Skeletal muscle satellite cell (primary cell): ENCODE measurements around the gene PLAA. TPM values are rescaled to one million over a fixed set of nuclear protein-coding genes. Genes with fewer than 3 reads are reported as not detected.

ENCODE experiments used
- H3K27me3 ChIP-seq: 2 replicates; pipeline ENCODE4 v1.7.0; 2013; ENCODE audit warnings: low read length; ENCODE audit not compliant: control insufficient read depth, insufficient read depth
- H3K36me3 ChIP-seq: 2 replicates; pipeline ENCODE4 v1.7.0; 2013; ENCODE audit warnings: mild to moderate bottlenecking, control low read depth, low read length; ENCODE audit not compliant: insufficient read depth
- H3K4me1 ChIP-seq: 2 replicates; pipeline ENCODE4 v1.7.0; 2013; ENCODE audit warnings: low read length; ENCODE audit not compliant: control insufficient read depth, insufficient read depth
- H3K4me2 ChIP-seq: 2 replicates; pipeline ENCODE4 v1.7.0; 2013; ENCODE audit warnings: mild to moderate bottlenecking, low read length
- H3K4me3 ChIP-seq: 2 replicates; pipeline ENCODE4 v1.7.0; 2013; ENCODE audit warnings: low read length
- H3K9ac ChIP-seq: 2 replicates; pipeline ENCODE4 v1.7.0; 2013; ENCODE audit warnings: mild to moderate bottlenecking, low read depth, low read length, moderate library complexity
- H3K9me3 ChIP-seq: replicated peaks from 2 replicates; pipeline ENCODE4 v1.7.0; 2013; ENCODE audit warnings: mild to moderate bottlenecking, control low read depth, low read length
- total RNA-seq: library from RNA; depleted of rRNA; stranded (reverse); fragments of >200 nt; gene quantifications from 2 replicates; pipeline ENCODE4 v1.2.3, GENCODE V29; 2012; rRNA removed

PLAA gene
- 36.0 and 46.6 TPM in 2 replicates for total RNA-seq

- Histone ChIP-seq H3K9ac (peak within 1 kb of the TSS; percentile 99), H3K36me3 (no peaks in the 10 kb centered on the region), H3K27me3 (no peaks in the 10 kb centered on the region), H3K4me1 (peaks cover 14% of the 10 kb centered on the region), H3K9me3 (no peaks in the 10 kb centered on the region), H3K4me2 (peak within 1 kb of the TSS; percentile 85), H3K4me3 (peak within 1 kb of the TSS; percentile 94)
These were observed at the start of gene PLAA for GRCh38 chr9:26946753-26947727. Gene PLAA, minus strand, starts transcription at chr9:26947242. Its CDS starts 197 bp downstream, at chr9:26947045.

DNA sequence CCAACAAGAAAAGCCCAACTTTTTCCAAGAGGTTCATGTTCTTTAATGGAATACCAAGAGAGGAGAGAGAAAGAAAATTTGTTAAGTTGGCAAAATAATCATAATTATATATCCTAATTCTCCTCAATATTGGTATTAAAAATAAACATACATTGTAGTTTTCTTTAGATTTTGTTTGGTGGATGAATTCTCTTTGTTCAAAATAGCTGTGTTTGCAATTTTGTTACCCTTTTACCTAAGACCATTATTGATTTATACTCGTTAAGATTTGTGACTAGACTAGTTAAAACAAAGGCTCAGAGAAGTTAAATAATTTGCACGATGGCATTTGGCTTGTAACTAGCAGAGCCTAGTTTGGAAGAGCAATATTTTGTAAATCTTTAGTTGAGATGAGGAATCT lies 48.8 kb upstream of the PLAA start:
- Histone ChIP-seq H3K27me3 (no peaks in the 10 kb centered on the region), H3K4me3 (no peak overlapping the region), H3K9ac (no peak overlapping the region), H3K4me1 (no peaks in the 10 kb centered on the region), H3K36me3 (no peaks in the 10 kb centered on the region), H3K4me2 (no peak overlapping the region), H3K9me3 (no peaks in the 10 kb centered on the region)

- Histone ChIP-seq H3K4me1 (no peaks in the 10 kb centered on the region), H3K9ac (no peak overlapping the region), H3K27me3 (no peaks in the 10 kb centered on the region), H3K9me3 (no peaks in the 10 kb centered on the region), H3K4me2 (no peak overlapping the region), H3K4me3 (no peak overlapping the region), H3K36me3 (peaks cover 4% of the 10 kb centered on the region)
These were observed 36.3 kb upstream of the PLAA start for GRCh38 chr9:26983340-26983739.

DNA sequence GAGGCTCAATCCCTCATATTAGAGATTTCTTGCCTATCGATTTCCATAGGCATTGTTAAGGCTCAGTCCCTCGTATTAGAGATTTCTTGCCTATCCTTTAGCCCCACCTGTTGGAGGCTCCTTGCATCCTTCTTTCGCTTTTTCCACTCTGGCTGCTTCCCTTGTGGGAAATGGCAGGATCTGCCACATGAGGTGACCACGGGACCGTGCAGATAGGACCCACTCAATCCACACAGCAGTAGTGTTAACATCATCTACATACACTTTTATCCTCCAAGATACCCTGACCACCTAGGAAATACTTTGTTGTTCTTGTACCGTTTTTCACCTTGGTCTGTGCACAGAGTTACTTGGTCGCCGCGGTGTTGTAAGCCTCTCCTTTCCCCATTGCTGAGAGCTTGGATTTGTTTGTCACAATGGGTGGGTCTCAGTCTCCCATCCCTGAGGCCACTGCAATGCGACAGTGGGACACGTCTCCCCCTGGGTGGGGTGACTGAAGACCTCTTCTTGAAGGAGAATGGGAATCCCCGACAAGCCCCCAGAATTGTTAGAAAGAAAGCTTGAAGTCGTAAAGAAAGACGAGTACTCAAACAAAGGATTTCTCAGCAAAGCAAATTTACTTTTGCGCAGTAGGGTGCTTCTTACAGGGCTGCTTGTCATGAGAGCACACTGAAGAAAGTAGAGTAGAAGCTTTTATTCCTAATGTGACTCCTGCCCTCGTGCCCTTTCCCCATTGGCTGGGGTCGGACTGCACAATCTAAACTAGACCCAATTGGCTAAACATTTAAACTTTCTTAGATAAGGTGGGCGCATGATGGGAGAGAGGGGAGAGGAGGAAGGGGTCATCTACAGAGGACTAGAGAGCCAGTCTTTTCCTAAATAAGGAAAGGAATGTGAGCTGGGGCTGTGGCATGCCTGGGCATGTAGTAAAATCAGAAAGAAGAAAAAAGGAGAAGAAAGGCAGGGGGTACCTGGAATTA lies 29.0 kb upstream of the PLAA start:
- H3K27me3 ChIP-seq: no peaks in the 10 kb centered on the region
- no peaks in the 10 kb centered on the region for H3K36me3 ChIP-seq
- H3K4me3 ChIP-seq: no peak overlapping the region
- H3K9me3 ChIP-seq: no peaks in the 10 kb centered on the region
- no peaks in the 10 kb centered on the region for H3K4me1 ChIP-seq
- H3K4me2 ChIP-seq: no peak overlapping the region
- H3K9ac ChIP-seq: no peak overlapping the region

DNA sequence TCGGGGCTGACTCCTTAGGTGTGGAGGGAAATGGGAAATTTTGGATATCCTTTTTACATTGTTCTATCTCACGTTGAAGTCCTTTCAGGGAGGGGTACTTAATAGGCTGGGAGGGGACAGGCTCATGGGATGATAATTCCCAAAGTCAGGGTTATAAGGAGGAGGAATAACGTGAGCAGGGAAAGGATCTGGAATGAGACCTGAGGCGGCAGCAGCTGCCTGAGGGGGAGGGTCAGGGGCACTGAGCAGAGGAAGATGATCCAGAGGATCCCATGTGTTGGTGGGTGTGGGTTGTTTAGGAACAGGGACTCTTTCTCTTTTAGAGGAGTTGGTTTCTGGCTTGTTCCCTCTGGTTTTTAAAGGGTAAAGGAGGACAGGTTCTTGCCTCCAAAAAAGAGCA lies 27.9 kb upstream of the PLAA start:
- Histone ChIP-seq H3K4me2 (no peak overlapping the region), H3K4me1 (no peaks in the 10 kb centered on the region), H3K4me3 (no peak overlapping the region), H3K9ac (no peak overlapping the region), H3K27me3 (no peaks in the 10 kb centered on the region), H3K36me3 (no peaks in the 10 kb centered on the region), H3K9me3 (no peaks in the 10 kb centered on the region)

GRCh38 chr9:26973989-26974388 lies 26.9 kb upstream of the PLAA start:
- no peak overlapping the region for H3K4me2 ChIP-seq
- no peaks in the 10 kb centered on the region for H3K9me3 ChIP-seq
- no peaks in the 10 kb centered on the region for H3K4me1 ChIP-seq
- no peak overlapping the region for H3K9ac ChIP-seq
- H3K27me3 ChIP-seq: no peaks in the 10 kb centered on the region
- no peaks in the 10 kb centered on the region for H3K36me3 ChIP-seq
- H3K4me3 ChIP-seq: no peak overlapping the region

DNA sequence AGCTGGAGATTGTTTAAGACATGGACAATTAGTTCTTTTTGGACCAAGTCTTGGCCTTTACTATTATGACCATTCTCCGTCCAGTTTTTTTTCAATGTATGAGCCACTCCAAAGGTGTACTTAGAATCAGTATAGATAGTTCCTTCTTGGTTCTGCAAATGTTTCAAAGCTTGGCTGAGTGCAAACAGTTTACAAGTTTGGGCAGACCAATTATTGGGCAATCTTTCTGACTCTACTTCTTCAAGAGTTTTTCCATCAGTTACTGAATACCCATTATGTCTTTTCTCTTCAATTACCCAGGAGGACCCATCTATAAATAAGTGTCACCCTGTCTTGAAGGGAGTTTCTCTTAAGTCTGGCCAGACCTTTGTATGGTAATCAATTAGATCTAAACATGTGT lies 24.7 kb upstream of the PLAA start:
- H3K36me3 ChIP-seq: no peaks in the 10 kb centered on the region
- H3K27me3 ChIP-seq: no peaks in the 10 kb centered on the region
- no peak overlapping the region for H3K4me3 ChIP-seq

GRCh38 chr9:26956860-26957233 lies 9.8 kb upstream of the PLAA start:
- peak overlapping the region; percentile 87 for H3K9ac ChIP-seq

More for the DNA sequence above, 24.7 kb upstream of the PLAA start:
- Histone ChIP-seq H3K9me3 (no peaks in the 10 kb centered on the region), H3K9ac (no peak overlapping the region), H3K4me1 (no peaks in the 10 kb centered on the region), H3K4me2 (no peak overlapping the region)

GRCh38 chr9:26955921-26956859 lies 9.1 kb upstream of the PLAA start, which contains the start of gene IFT74:
Gene IFT74, plus strand, starts transcription at chr9:26956412. Its CDS starts 5,556 bp downstream, at chr9:26961968.
- Histone ChIP-seq H3K27me3 (no peaks in the 10 kb centered on the region), H3K9ac (peak within 1 kb of the TSS; percentile 87), H3K4me2 (peak within 1 kb of the TSS; percentile 88), H3K4me3 (peak within 1 kb of the TSS; percentile 86), H3K9me3 (no peaks in the 10 kb centered on the region), H3K36me3 (no peaks in the 10 kb centered on the region), H3K4me1 (peaks cover 18% of the 10 kb centered on the region)

More at GRCh38 chr9:26956860-26957233, 9.8 kb upstream of the PLAA start:
- H3K27me3 ChIP-seq: no peaks in the 10 kb centered on the region
- peak overlapping the region; percentile 88 for H3K4me2 ChIP-seq
- peaks cover 18% of the 10 kb centered on the region for H3K4me1 ChIP-seq
- no peaks in the 10 kb centered on the region for H3K9me3 ChIP-seq
- H3K4me3 ChIP-seq: peak overlapping the region; percentile 86
- no peaks in the 10 kb centered on the region for H3K36me3 ChIP-seq

GRCh38 chr9:26955222-26955903 lies 8.3 kb upstream of the PLAA start:
- Histone ChIP-seq H3K4me3 (peak overlapping the region; percentile 86), H3K9ac (peak overlapping the region; percentile 87), H3K4me1 (peaks cover 18% of the 10 kb centered on the region), H3K36me3 (no peaks in the 10 kb centered on the region), H3K27me3 (no peaks in the 10 kb centered on the region), H3K9me3 (no peaks in the 10 kb centered on the region), H3K4me2 (peak overlapping the region; percentile 88)
